CD4-positive, alpha-beta T cell treated with Interleukin-10 for 1 hour (primary cell): ENCODE results near the gene SAP30BP.

Experiments
- DNase-seq: peaks from one replicate; pipeline ENCODE4 v3.0.0-alpha.2; 2020

The SAP30BP gene

GRCh38 chr17:75650874-75651273, 16.3 kb upstream of the SAP30BP start:
- DNase-seq: no peak

- DNase-seq: no peak
Measured at GRCh38 chr17:75652341-75652740, 14.8 kb upstream of the SAP30BP start.

- DNase-seq: peak; percentile 36
Measured at GRCh38 chr17:75652934-75653549, 14.1 kb upstream of the SAP30BP start.

- no peak for DNase-seq
Measured at GRCh38 chr17:75654176-75654575, 13.0 kb upstream of the SAP30BP start.

GRCh38 chr17:75658237-75658636, 8.9 kb upstream of the SAP30BP start:
- DNase-seq: no peak

- DNase-seq: no peak
Measured at GRCh38 chr17:75661531-75661930, 5.6 kb upstream of the SAP30BP start.

- DNase-seq: no peak
Measured at GRCh38 chr17:75662511-75662910, 4.6 kb upstream of the SAP30BP start.

GRCh38 chr17:75664099-75664549, 3.0 kb upstream of the SAP30BP start:
- no peak for DNase-seq

- DNase-seq: no peak
Measured at GRCh38 chr17:75665981-75666380, 1.2 kb upstream of the SAP30BP start.

GRCh38 chr17:75667825-75668224, 687 bp downstream of the SAP30BP start:
- DNase-seq: no peak

- no peak for DNase-seq
Measured at GRCh38 chr17:75668489-75668888, 1.4 kb downstream of the SAP30BP start.

GRCh38 chr17:75670868-75671267, 3.7 kb downstream of the SAP30BP start:
- DNase-seq: no peak

GRCh38 chr17:75672011-75672410, 4.9 kb downstream of the SAP30BP start:
- DNase-seq: no peak

GRCh38 chr17:75673487-75673886, 6.3 kb downstream of the SAP30BP start:
- DNase-seq: no peak

GRCh38 chr17:75676461-75676860, 9.3 kb downstream of the SAP30BP start:
- DNase-seq: no peak

GRCh38 chr17:75679706-75680211, 12.6 kb downstream of the SAP30BP start:
- no peak for DNase-seq

GRCh38 chr17:75680431-75680830, 13.3 kb downstream of the SAP30BP start:
- DNase-seq: no peak

- DNase-seq: no peak
Measured at GRCh38 chr17:75681289-75681688, 14.2 kb downstream of the SAP30BP start.

GRCh38 chr17:75683583-75683982, 16.4 kb downstream of the SAP30BP start:
- no peak for DNase-seq

GRCh38 chr17:75684249-75684648, 17.1 kb downstream of the SAP30BP start:
- no peak for DNase-seq

- DNase-seq: no peak
Measured at GRCh38 chr17:75684924-75685323, 17.8 kb downstream of the SAP30BP start.

- DNase-seq: no peak
Measured at GRCh38 chr17:75685499-75685898, 18.4 kb downstream of the SAP30BP start.

GRCh38 chr17:75688209-75688825, 21.2 kb downstream of the SAP30BP start:
- DNase-seq: no peak

GRCh38 chr17:75689441-75689873, 22.3 kb downstream of the SAP30BP start:
- peak; percentile 52 for DNase-seq

- DNase-seq: no peak
Measured at GRCh38 chr17:75691371-75691791, 24.2 kb downstream of the SAP30BP start.
